GM21447 (cell line): ENCODE measurements around the gene PKP1.

Source experiments
- ATAC-seq: cut with Tn5 transposase; IDR thresholded peaks from one replicate; pipeline ENCODE4 v1.9.1; 2021; ENCODE audit not compliant: unreplicated experiment

Gene PKP1

GRCh38 chr1:201347498-201348210 lies 64.3 kb downstream of the PKP1 start:
- ATAC-seq, result no peak

GRCh38 chr1:201348211-201348566 lies 64.9 kb downstream of the PKP1 start:
- no peak for ATAC-seq

- no peak for ATAC-seq
Measured at GRCh38 chr1:201349092-201349491, 65.8 kb downstream of the PKP1 start.

GRCh38 chr1:201350361-201350725 lies 67.0 kb downstream of the PKP1 start:
- no peak for ATAC-seq

- ATAC-seq, result no peak
Measured at GRCh38 chr1:201350884-201351283, 67.6 kb downstream of the PKP1 start.

- no peak for ATAC-seq
Measured at GRCh38 chr1:201351617-201352016, 68.3 kb downstream of the PKP1 start.

GRCh38 chr1:201353186-201353940 lies 70.1 kb downstream of the PKP1 start:
- no peak for ATAC-seq

GRCh38 chr1:201354151-201354900 lies 71.0 kb downstream of the PKP1 start:
- no peak for ATAC-seq

- ATAC-seq, result no peak
Measured at GRCh38 chr1:201354901-201355295, 71.6 kb downstream of the PKP1 start.

GRCh38 chr1:201355471-201355870 lies 72.2 kb downstream of the PKP1 start:
- ATAC-seq, result no peak

GRCh38 chr1:201356236-201356635 lies 72.9 kb downstream of the PKP1 start:
- ATAC-seq, result no peak

- no peak for ATAC-seq
Measured at GRCh38 chr1:201356701-201357100, 73.4 kb downstream of the PKP1 start.

- ATAC-seq, result no peak
Measured at GRCh38 chr1:201357211-201357610, 73.9 kb downstream of the PKP1 start.

GRCh38 chr1:201357636-201358348 lies 74.5 kb downstream of the PKP1 start:
- ATAC-seq, result no peak

GRCh38 chr1:201358596-201358995 lies 75.3 kb downstream of the PKP1 start:
- no peak for ATAC-seq

- ATAC-seq, result no peak
Measured at GRCh38 chr1:201359031-201359872, 75.9 kb downstream of the PKP1 start.

- ATAC-seq, result no peak
Measured at GRCh38 chr1:201359873-201360210, 76.5 kb downstream of the PKP1 start.

- no peak for ATAC-seq
Measured at GRCh38 chr1:201360486-201360885, 77.2 kb downstream of the PKP1 start.

GRCh38 chr1:201360901-201361651 lies 77.8 kb downstream of the PKP1 start:
- no peak for ATAC-seq
